ENCODE results near the gene OR4D2.

OR4D2 gene

GRCh38 chr17:58193641-58194255 lies 27.0 kb downstream of the OR4D2 start:
- Mint-ChIP-seq H3K4me1 (peaks cover 4% of the 10 kb centered on the region), H3K36me3 (ENCODE audit: low read depth) (no peaks in the 10 kb centered on the region), H3K4me3 (no peak overlapping the region), H3K27me3 (ENCODE audit: low read depth, poor library complexity) (peaks cover 57% of the 10 kb centered on the region), H3K27ac (no peak overlapping the region), H3K9me3 (no peaks in the 10 kb centered on the region)
- TF ChIP-seq CTCF (IDR thresholded peaks at IDR 0.05), result no peak
- DNase-seq, result no peak

GRCh38 chr17:58195518-58196123 lies 28.8 kb downstream of the OR4D2 start:
- Mint-ChIP-seq H3K27me3 (ENCODE audit: low read depth, poor library complexity) (peaks cover 60% of the 10 kb centered on the region), H3K36me3 (ENCODE audit: low read depth) (no peaks in the 10 kb centered on the region), H3K4me1 (peaks cover 4% of the 10 kb centered on the region), H3K4me3 (no peak overlapping the region), H3K9me3 (no peaks in the 10 kb centered on the region), H3K27ac (no peak overlapping the region)
- no peak for DNase-seq
- TF ChIP-seq CTCF (IDR thresholded peaks at IDR 0.05), result no peak

GRCh38 chr17:58196610-58197009 lies 29.8 kb downstream of the OR4D2 start:
- Mint-ChIP-seq H3K36me3 (ENCODE audit: low read depth) (no peaks in the 10 kb centered on the region), H3K27me3 (ENCODE audit: low read depth, poor library complexity) (peaks cover 62% of the 10 kb centered on the region), H3K27ac (no peak overlapping the region), H3K4me1 (no peaks in the 10 kb centered on the region), H3K9me3 (no peaks in the 10 kb centered on the region), H3K4me3 (no peak overlapping the region)
- DNase-seq, result no peak
- no peak for TF ChIP-seq CTCF (IDR thresholded peaks at IDR 0.05)

GRCh38 chr17:58200024-58200633 lies 33.3 kb downstream of the OR4D2 start:
- Mint-ChIP-seq H3K27ac (no peak overlapping the region), H3K27me3 (ENCODE audit: low read depth, poor library complexity) (peaks cover 45% of the 10 kb centered on the region), H3K4me1 (no peaks in the 10 kb centered on the region)

GRCh38 chr17:58202859-58203258 lies 36.1 kb downstream of the OR4D2 start:
- H3K27me3 Mint-ChIP-seq (ENCODE audit: low read depth, poor library complexity), result peaks cover 21% of the 10 kb centered on the region
- no peak for TF ChIP-seq CTCF (IDR thresholded peaks at IDR 0.05)
- H3K36me3 Mint-ChIP-seq (ENCODE audit: low read depth), result peaks cover 12% of the 10 kb centered on the region
- H3K4me1 Mint-ChIP-seq, result no peaks in the 10 kb centered on the region
- H3K9me3 Mint-ChIP-seq, result no peaks in the 10 kb centered on the region
- H3K27ac Mint-ChIP-seq, result no peak overlapping the region
- no peak overlapping the region for H3K4me3 Mint-ChIP-seq
- no peak for DNase-seq

More at GRCh38 chr17:58200024-58200633, 33.3 kb downstream of the OR4D2 start:
- TF ChIP-seq CTCF (IDR thresholded peaks at IDR 0.05), result peak; percentile 59
- DNase-seq, result peak; percentile 69
- peaks cover 2% of the 10 kb centered on the region for H3K36me3 Mint-ChIP-seq (ENCODE audit: low read depth)
- no peak overlapping the region for H3K4me3 Mint-ChIP-seq
- no peaks in the 10 kb centered on the region for H3K9me3 Mint-ChIP-seq
